NCI-H2227 (cell line): ENCODE measurements around the gene RNASE9.
"Not testable (repeated sequence)": the region's sequence is repeated elsewhere in the genome, so short reads cannot be mapped to it uniquely, and the experiment has no call there.

Experiments used
- DNase-seq: peaks from one replicate; lab custom pipeline; 2025; ENCODE audit not compliant: unreplicated experiment; lab: John Stamatoyannopoulos, UW

RNASE9 gene

GRCh38 chr14:20524027-20524426 lies 36.8 kb downstream of the RNASE9 start:
- no peak for DNase-seq

GRCh38 chr14:20522332-20522731 lies 38.5 kb downstream of the RNASE9 start:
- no peak for DNase-seq

DNA sequence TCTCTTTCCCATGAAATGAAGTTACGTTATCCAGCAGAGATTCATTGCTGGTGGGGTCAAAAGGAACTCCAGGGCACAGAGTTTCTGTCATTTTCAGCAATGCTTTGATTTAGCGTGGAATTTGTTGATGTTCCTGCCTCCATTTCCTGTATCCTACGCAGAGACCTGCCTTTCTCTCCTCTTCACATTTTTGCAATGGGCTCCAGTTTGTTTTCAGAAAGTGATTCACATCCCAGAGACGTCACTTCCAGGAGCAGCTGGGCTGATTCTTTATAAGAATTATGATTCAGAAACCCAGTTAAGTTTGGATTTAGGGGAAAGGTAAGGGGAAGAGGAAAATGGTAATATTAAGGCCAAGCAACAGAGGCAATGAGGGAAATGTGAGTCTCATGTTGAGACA lies 43.9 kb downstream of the RNASE9 start:
- DNase-seq: no peak

- no peak for DNase-seq
Observed at GRCh38 chr14:20515846-20516245, 45.0 kb downstream of the RNASE9 start.

- DNase-seq: no peak
Observed at GRCh38 chr14:20512177-20512905, 48.5 kb downstream of the RNASE9 start.

GRCh38 chr14:20508367-20508766 lies 52.5 kb downstream of the RNASE9 start:
- DNase-seq: no peak

DNA sequence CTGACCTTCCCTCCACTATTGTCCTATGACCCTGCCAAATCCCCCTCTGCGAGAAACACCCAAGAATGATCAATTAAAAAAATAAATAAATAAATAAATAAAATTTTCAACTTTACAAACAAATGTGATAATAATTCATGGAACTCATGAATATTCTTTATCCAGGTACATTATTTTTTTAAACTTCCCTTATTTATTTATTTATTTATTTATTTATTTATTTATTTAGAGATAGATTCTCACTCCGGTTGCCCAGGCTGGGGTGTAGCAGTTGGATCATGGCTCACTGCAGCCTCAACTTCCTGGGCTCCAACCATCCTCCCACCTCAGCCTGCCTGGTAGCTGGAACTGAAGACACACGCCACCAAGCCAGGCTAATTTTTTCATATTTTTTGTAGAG lies 53.3 kb downstream of the RNASE9 start:
- not testable (repeated sequence) for DNase-seq

DNA sequence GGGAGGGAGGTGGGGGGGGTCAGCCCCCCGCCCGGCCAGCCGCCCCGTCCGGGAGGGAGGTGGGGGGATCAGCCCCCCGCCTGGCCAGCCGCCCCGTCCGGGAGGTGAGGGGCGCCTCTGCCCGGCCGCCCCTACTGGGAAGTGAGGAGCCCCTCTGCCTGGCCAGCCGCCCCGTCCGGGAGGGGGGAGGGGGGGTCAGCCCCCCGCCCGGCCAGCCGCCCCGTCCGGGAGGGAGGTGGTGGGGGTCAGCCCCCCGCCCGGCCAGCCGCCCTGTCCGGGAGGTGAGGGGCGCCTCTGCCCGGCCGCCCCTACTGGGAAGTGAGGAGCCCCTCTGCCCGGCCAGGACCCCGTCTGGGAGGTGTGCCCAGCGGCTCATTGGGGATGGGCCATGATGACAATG lies 54.1 kb downstream of the RNASE9 start:
- not testable (repeated sequence) for DNase-seq

DNA sequence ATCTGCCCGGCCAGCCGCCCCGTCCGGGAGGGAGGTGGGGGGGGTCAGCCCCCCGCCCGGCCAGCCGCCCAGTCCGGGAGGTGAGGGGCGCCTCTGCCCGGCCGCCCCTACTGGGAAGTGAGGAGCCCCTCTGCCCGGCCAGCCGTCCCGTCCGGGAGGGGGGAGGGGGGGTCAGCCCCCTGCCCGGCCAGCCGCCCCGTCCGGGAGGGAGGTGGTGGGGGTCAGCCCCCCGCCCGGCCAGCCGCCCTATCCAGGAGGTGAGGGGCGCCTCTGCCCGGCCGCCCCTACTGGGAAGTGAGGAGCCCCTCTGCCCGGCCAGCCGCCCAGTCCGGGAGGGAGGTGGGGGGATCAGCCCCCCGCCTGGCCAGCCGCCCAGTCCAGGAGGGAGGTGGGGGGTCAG lies 54.6 kb downstream of the RNASE9 start:
- DNase-seq: not testable (repeated sequence)
